Measurements from ENCODE around the gene RHOJ.
"Not testable (repeated sequence)": the region's sequence is repeated elsewhere in the genome, so short reads cannot be mapped to it uniquely, and the experiment has no call there.

RHOJ gene

DNA sequence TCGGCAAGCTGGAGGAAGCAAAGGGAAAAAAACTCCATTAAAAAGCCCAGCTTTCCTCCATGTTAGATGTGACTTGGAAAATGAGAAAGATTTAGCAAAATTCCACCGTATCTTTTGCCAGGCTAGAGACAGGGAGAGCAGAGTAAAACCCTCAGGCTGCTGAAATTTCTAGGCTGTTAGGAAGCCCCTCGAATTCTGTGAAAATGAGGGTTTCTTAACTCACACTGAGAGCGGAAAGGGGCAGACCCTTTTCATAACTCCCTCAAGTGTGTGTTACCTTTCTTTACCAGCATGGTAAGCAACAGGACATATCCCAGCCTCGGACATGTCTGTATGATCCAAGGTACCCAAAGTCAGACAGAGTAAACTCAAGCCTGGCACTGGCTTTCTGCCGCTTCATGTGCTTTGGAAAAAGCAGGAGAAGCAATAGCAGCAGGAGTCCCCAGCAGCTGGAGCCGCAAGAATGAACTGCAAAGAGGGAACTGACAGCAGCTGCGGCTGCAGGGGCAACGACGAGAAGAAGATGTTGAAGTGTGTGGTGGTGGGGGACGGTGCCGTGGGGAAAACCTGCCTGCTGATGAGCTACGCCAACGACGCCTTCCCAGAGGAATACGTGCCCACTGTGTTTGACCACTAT is at the start of gene RHOJ:
RHOJ (plus strand) TSS at position 37 of the 637 bp plus-strand sequence; CDS start at position 464, 427 bp downstream.
- DNase-seq = no peak

DNA sequence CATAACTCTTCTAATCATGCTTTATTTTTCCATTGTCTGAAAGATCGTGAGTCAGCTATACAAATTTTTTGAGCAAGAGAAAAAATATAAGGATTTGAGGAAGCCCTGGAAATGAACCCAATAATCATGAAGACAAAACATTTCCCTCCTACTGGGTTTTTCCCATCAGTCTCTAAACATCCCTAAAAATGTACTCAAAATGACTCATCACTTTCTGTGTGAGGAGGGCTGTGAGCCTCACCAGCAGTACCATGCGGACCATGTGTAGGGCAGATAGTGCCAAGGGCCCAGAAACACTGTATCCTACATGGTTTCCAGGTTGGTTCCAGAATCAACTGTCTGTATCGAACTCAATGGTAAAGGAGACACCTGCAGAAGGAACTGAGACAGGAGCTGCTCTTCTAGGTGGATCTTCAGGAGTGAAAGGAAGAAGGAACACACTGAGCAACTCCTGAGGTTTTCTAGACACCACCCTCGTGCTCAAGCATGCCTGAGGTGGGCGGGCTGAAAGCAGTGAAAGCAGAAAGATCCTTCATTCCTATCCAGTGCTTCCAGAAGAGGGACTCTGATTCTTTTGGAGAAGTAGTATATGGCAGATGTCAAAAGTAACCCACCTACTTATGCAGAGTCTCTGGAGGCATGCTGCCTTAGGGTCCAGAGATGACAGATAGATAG is 48.6 kb upstream of the RHOJ start:
- DNase-seq = no peak

DNA sequence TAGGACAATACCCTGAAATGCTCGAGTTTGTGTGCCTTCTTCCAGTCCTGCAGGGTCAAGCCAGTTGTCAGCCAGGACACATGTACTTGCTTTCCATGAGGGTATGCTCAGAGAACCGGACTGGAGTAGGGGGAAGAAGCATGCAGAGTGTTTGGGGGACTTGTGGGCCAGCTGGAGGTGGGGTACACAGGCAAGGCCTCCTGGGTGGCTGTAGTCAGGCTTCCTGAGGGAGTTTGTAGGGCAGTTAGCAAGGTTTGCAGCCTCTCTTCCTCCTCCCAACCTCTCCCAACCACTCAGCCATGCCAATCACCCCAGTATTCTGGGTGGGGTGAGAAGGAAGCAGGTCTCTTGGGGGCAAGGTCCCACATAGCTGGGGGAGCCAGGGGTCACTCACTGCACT is 47.0 kb upstream of the RHOJ start:
- DNase-seq = no peak

DNA sequence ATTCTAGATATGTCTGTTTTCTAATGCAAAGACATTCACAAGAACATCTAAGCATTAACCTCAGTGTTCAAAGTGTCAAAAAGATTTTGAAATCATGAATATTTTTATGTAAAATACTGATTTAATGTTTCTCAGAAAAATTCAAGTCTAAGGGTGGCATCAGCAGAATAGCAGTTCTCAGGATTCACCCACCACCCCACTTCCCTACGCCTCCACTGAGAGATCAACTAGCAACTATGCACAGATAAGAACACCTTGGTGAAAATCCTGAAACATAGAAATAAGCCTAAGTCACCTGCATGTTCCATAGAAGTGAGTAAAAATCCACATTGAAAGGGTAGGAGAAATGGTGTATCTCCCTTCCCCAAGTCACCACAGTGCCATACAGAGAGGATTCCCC is 40.9 kb upstream of the RHOJ start:
- DNase-seq = no peak

DNA sequence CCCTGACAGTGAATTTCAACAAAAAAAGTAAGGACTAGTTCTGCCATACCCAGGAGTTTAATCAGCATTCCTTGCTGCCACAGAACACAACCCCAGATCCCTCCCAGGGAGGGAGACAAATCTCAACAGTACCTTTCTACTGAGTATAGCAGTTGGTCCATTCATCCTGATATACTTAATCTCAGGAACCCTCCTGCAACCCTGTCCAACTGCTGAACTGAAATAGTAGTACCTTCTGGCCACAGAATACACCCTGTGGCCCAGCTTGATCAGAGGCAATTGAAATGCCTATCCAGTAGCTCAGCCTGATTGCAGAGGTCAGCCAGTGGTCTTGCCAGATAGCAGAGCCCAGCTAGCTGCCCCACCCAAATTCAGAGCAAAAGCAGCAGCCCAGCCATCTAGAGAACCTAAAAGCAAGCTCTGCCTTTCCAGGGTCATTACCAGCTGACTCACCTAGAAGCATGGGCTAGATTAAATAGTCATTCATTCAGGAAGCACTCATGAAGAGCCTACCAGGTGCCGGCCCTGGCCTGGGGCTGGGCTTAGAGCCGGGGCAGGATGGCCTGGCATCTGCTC is 40.0 kb upstream of the RHOJ start:
- no peak for DNase-seq

DNA sequence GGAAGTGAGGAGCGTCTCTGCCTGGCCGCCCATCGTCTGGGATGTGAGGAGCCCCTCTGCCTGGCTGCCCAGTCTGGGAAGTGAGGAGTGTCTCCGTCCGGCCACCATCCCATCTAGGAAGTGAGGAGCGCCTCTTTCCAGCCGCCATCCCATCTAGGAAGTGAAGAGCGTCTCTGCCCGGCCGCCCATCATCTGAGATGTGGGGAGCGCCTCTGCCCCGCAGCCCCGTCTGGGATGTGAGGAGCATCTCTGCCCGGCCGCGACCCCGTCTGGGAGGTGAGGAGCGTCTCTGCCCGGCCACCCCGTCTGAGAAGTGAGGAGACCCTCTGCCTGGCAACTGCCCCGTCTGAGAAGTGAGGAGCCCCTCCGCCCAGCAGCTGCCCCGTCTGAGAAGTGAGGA is 39.0 kb upstream of the RHOJ start:
- DNase-seq = not testable (repeated sequence)

DNA sequence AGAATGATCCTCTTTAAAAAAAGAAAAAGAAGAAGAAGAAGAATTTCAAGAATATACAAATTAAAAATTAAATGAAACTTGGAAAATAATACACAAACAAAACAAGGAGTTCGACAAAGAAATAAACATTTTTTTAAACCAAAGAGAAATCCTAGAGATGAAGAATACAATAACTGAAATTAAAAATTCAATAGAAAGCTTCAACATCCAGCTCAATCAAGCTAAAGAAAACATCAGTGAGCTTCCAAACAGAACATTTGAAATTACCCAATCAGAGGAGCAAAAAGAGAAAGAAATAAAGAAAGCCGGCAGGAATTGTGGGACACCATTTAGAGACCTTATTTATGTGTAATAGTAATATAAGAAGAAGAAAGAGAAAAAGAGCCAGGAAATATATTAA is 37.2 kb upstream of the RHOJ start:
- no peak for DNase-seq

DNA sequence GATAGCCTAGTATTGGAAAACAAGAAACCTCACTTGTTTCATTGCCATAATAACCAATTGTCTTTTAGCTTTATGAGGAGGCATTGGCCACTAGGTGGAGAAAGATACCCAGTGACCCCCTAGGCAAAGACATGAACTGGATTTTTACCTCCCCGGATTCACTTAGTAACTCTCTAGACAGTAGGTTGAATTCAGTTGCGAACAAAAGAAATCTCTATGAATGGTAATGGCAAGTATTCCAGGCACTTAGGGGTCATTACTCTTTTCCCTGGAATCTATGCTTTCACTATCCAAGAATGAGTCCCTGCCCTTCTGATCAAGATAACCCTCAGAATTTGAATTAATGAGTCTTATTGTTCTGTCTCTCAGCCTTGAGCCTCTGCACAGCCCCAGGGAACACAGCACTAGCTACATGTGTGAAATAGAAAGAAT is 29.5 kb upstream of the RHOJ start:
- DNase-seq = no peak

DNA sequence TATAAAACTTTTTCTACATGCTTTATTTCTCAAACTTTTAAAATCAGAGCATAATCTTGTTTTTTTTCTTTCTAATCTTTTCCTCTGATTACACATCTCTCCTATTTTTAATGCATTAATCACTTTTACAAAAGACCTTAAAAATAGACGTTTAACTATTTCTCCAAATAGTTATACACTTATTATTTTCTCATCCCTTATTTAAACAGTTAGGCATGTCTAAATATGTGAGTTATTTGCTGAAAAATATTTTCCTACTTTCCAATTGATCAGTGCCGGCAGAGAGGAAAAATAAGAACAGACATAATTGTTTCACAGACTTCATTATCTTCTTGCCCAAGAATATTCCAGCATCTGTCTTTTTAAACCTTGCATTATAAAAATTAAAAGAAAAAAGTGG is 28.7 kb upstream of the RHOJ start:
- DNase-seq = no peak

DNA sequence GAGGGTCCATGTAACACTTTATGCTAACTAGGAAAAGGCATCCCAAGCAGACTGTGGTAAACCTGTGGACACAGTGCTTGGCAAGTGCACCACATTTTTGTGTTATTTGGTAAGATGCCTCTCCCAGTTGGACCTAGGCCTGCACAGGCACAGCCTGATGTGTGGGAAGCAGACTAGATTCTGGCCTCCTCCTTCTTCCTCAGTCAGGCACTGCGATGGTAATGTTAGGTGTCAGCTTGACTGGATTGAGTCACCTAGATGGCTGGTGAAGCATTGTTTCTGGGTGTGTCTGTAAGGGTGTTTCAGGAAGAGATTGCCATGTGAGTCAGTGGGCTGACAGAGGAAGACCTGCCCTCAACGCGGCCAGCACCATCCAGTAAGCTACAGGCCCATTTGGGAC is 25.3 kb upstream of the RHOJ start:
- DNase-seq = no peak

DNA sequence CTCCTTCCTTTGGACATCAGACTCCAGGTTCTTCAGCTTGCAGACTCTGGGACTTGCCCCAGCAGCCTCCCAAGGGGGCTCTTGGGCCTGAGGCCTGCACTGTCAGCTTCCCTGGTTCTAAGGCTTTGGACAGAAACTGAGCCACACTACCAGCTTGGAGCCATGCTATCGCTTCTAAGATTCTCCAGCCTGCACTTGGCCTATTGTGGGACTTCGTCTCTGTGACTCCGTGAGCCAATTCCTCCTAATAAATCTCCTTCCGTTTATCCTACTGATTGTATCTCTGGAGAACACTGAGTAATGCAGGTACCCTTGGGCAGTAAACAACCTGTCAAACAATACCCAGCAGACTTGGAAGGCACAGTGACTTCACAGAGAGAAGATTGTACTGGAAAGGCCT is 24.9 kb upstream of the RHOJ start:
- DNase-seq = no peak

DNA sequence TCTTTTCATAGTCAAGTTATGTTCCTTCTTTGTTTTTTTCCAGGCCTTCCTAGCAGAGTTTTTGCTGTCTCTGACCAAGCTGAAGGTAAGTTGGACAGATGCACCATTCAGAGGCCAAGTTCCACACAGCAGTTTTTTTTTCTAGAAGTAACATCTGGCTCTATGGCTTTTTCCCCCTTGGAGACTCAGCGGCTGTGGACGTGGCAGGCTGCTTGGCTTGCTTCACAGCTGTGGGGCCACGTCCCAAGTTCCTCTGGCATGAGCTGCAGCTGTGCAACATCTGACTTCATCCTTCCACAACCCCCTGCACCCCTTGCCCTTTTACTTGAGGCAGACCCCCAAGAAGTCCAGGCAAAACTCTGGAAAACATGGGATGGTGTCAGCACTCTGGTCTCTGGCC is 24.2 kb upstream of the RHOJ start:
- DNase-seq = no peak

DNA sequence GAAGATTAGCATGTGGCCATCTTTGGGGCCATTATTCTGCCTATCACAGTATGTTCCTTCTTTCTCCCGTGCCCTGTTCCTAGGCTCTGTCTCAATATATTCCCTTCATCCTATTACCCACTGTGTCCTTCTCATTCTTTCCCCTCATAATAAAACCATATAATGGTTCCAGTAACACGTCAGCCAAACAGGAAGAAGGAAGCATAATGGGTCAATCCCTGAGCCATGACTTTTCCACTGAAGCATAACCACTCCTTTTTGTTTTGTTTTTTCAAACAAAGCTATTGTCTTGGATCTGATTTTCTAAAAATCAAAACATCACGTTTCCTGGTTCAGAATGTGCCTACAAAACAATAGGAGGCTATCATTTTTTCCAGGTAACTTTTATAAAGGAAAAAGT is 21.3 kb upstream of the RHOJ start:
- DNase-seq = no peak

DNA sequence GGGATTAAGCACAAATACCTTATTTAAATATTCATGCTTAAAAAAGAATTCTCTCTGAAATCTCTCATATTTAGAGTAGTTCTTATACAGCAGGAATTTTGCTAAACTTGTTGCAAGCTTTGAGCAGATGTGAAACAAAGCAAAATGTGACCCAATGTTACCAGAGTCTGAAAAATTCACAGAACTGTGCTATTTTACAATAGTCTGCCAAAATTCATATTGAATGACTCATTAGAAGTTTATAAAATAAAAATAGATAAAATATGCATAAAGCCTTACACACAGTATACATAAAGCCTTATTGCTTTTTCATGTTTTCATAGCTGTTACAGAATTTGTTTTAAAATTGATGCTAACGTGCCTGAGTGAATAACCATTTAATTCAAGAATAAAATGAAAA is 17.8 kb upstream of the RHOJ start:
- DNase-seq = no peak

DNA sequence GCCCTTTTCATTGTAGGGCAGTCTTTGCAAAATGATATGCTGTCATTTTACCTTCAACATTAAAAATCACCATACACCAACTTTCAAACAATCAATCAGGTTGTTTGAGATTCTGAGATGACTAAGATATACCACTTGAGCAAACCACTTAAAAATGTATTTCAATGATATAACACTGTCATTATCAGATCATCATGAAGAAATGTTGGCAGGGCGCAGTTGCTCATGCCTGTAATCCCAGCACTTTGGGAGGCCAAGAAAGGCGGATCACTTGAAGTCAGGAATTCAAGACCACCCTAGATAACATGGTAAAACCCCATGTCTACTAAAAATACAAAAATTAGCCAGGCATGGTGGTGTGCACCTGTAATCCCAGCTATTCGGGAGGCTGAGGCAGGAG is 13.0 kb upstream of the RHOJ start:
- no peak for DNase-seq

DNA sequence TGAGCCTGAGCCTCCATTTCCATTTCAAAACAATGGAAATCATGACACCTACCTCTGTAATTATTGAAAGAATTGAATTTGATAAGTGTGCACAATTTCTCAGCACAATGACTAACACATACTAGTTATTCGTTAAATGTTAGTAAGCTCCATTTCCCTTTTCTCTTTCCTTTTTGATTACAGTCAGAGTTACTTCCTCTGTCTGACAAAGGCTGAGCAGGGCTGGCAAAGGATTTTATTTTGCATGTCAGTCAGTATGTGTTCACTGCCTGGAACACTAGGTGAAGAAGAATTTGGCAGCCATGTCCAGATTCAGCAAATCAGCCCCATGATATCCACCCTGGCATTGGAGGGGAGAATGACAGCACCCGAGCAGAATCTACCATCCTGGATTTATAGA is 12.2 kb upstream of the RHOJ start:
- no peak for DNase-seq

DNA sequence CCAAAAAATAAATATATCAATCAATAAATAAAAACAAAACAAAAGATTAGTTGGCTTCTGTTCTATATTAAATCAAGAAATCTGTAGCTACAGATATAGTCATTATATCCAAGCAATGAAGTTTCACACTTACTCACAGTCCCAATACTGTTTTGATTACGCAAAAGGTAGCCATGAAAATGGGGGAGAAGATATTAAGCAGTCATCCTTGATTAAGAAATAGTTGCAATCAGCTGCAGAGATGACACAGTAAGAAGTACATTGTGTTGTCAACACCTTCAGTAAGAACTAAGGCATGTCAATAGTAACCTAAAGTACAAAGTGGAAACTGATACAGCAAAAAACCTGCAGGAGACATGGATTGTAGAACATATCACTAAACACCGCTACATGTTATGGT is 11.0 kb upstream of the RHOJ start:
- DNase-seq = no peak

DNA sequence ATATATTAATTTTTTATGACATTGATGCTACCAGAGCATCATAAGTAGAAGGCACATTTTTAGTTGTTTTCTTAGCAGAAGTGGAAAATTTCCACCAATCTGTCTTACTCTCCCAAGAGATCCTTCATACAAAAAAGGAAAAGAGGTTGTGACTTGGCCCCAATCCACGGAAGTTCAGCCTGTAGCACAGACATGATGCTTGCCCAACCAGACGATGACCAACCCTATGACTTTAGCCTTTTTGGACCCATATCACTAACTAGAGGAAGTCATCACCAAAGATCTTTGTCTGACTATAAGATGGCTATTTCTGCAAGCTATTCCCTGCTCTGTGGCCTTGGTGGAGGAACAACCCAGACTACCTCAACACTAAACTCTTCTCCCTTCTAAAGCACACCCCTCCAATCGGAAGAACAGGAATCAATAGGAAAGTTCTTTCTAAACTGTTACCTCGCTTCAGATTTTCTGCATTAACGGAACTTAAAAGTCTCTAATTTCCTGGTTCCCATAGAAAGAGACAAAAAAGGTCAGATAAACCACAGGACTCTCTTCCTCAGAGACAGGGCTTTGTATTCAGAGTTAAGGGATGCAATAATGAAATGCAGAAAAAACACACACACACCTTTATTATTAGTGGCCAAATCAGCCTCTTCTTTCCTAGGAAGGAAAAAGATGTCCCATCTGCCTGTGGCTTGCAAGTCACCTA is 4.1 kb upstream of the RHOJ start:
- DNase-seq = no peak

DNA sequence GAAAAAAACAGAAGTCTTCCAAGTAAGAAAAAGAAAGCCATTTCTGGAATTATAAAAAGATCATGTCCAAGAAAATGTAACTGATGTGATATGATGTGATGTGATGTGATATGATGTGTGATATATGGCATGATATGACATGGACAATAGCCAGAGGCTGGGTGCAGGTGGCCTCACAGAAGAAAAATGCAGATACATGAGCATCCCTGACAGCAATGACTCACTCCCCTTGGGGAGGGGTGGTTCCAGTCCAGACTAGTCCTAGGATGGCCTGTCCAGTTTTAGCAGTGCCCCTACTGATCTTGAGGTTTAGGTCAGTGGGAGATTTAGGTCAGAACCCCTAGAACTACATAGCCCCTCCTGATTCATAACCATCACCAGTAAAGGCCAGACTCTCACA is 3.5 kb upstream of the RHOJ start:
- no peak for DNase-seq

DNA sequence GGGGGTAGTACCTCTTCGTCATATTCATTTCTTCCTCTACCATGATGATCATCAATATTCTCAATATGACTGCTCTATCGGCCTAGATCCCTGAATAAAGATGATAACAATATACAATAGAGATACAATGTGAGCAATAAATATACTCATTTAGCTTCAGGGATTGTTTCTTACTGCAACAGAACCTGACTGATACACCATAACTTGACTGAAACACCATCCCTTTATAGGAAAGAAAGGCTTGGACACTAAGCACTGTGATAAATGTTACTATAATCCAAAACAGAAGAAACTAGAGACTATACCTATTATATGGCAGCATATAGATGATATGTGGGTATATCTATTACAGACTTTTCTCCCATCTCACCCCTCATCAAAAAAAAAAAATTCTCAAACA is 1.2 kb upstream of the RHOJ start:
- DNase-seq = no peak

DNA sequence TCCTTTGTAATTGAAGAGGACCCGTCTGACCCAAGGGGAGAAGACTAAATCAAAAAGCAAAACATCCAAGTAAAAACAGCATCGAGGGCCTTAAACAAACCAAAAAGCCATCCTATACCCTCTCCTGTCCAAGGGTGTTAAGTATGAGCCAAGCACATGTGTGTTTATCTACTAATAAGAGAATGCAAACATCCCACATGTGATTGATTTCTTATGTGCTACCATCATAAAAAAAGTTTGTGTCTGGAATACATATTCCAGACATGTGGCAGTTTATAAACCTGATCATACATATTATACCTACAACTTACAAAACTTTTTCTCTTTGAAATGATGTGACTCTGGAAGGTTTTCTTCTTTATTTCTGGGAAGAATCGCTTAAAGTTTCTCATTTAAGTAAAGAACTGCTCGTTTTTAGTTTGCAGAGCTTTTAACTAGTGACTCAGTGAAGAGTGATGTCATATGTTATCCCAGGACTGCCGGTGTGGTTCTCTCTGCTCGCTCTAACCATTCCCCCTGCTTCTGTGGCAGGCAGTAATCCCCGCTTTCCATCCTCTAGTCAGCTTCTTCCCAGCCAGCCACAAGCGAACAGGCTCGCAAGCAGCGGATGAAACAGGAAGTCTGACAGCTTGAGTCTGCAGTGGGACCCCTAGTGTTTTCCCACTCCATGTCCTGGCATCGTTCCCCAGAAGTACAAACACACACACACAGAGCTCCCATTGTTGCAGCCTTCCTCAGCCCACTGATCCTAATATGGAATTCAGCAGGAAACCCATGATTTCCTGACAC is 431 bp upstream of the RHOJ start:
- no peak for DNase-seq

DNA sequence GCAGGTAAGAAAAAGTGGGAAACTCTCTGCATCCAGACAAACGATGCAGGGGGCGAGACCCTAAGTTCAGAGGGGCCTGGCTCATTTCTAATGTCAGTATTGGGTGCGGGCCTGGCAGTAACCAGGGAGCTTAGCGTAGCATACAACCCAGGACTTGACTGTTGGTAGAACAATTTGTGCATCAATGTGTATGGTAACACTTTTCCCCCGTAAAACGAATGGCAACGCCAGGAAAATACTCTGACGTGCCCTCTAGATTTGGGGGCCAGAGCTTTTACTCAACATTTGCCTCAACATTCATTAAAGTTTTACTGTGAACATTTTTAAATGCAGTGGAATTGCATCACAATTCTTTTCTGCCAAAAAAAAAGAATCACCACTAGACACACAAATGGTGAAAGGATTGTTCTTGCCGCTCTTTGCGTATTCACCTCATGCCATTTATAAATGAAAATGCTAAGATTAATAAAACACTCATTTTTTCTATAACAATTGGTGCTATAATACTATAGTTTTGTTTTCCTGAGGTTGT is 867 bp downstream of the RHOJ start:
- no peak for DNase-seq

DNA sequence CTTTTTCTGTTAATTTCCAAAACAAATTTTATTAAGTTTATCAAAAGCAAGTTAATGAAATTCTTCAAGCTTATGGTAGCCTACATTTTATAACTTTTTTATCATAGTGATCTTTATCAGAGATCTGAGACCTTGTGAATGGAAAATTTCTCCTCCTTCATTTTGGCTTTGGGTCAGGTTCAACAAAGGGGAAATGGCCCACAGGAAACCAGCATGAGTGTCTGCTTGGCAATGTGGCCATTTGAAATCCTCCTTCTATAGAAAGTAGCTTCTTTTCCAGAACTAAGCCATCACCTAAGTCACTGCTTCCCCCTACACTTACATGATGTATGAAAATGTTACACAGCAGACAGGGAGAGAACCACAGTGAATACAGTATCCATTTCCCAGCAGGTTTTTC is 1.6 kb downstream of the RHOJ start:
- DNase-seq = no peak

All from CD4-positive, alpha-beta T cell treated with Interleukin-17A for 1 hour (primary cell).